HG03571 (cell line): Measurements from ENCODE around the gene KLF11.
A peak's percentile ranks its signal among the peaks of the same experiment; 100 is the strongest.

ENCODE experiments used
- ATAC-seq: cut with Tn5 transposase; IDR thresholded peaks from one replicate; pipeline ENCODE4 v1.9.1; 2021; ENCODE audit not compliant: unreplicated experiment

KLF11 gene

GRCh38 chr2:10041711-10042110 is 1.6 kb upstream of the KLF11 start:
- no peak for ATAC-seq

GRCh38 chr2:10042301-10043161 is 819 bp upstream of the KLF11 start:
- ATAC-seq, result peak; percentile 2

GRCh38 chr2:10043906-10044601 is 704 bp downstream of the KLF11 start:
- ATAC-seq, result peak; percentile 47

- no peak for ATAC-seq
Observed at GRCh38 chr2:10045561-10046355, 2.4 kb downstream of the KLF11 start.

- ATAC-seq, result no peak
Observed at GRCh38 chr2:10046931-10047330, 3.6 kb downstream of the KLF11 start.

GRCh38 chr2:10047616-10048500 is 4.5 kb downstream of the KLF11 start:
- ATAC-seq, result no peak

GRCh38 chr2:10048501-10049171 is 5.3 kb downstream of the KLF11 start:
- ATAC-seq, result no peak

GRCh38 chr2:10052216-10052615 is 8.9 kb downstream of the KLF11 start:
- ATAC-seq, result no peak

GRCh38 chr2:10053351-10053750 is 10.0 kb downstream of the KLF11 start:
- no peak for ATAC-seq

- ATAC-seq, result no peak
Observed at GRCh38 chr2:10054424-10054823, 11.1 kb downstream of the KLF11 start.

- no peak for ATAC-seq
Observed at GRCh38 chr2:10054976-10055375, 11.6 kb downstream of the KLF11 start.

- ATAC-seq, result no peak
Observed at GRCh38 chr2:10056439-10056838, 13.1 kb downstream of the KLF11 start.

- ATAC-seq, result no peak
Observed at GRCh38 chr2:10057231-10058107, 14.1 kb downstream of the KLF11 start.

GRCh38 chr2:10058251-10059015 is 15.1 kb downstream of the KLF11 start:
- no peak for ATAC-seq

- no peak for ATAC-seq
Observed at GRCh38 chr2:10059016-10059351, 15.6 kb downstream of the KLF11 start.

- ATAC-seq, result no peak
Observed at GRCh38 chr2:10059552-10060335, 16.4 kb downstream of the KLF11 start.

GRCh38 chr2:10061221-10061925 is 18.0 kb downstream of the KLF11 start:
- ATAC-seq, result no peak
